CD4-positive, alpha-beta T cell treated with Interleukin-15 for 1 hour (primary cell): ENCODE data around the gene FAM83E.

Experiments
- DNase-seq: peaks from one replicate; pipeline ENCODE4 v3.0.0-alpha.2; 2020

The FAM83E gene

GRCh38 chr19:48571378-48572162 lies 43.3 kb downstream of the FAM83E start:
- DNase-seq: no peak

GRCh38 chr19:48569814-48570213 lies 45.1 kb downstream of the FAM83E start:
- DNase-seq: no peak

GRCh38 chr19:48568345-48568886 lies 46.5 kb downstream of the FAM83E start:
- no peak for DNase-seq

GRCh38 chr19:48565090-48565489 lies 49.8 kb downstream of the FAM83E start:
- DNase-seq: no peak
